Esophagus muscularis mucosa (tissue), 3 donors: Measurements from ENCODE around the gene AURKB.

Source experiments
- CTCF ChIP-seq, 3 experiments: fragments of 200-600 bp in 2 of 3; fragments of 450-650 bp in 1 of 3; sonication (generic) in 2 of 3; IDR thresholded peaks; one replicate each; pipeline ENCODE4 v1.5.1; 2017 to 2019; ENCODE audit warnings: antibody characterized with exemption in 3 of 3, mild to moderate bottlenecking in 2 of 3, moderate library complexity in 1 of 3
- EP300 ChIP-seq: sonication (generic); formaldehyde crosslinking; IDR thresholded peaks from one replicate; pipeline ENCODE4 v1.6.1; 2017; ENCODE audit warnings: antibody characterized with exemption

- TF ChIP-seq CTCF (IDR thresholded peaks at IDR 0.05) (no peak), EP300 (no peak)
Measured at GRCh38 chr17:8176197-8176940, 34.0 kb downstream of the AURKB start, which contains the start of gene TMEM107.
